ENCODE measurements around the gene MCRIP1.

- TF ChIP-seq CTCF (optimal IDR thresholded peaks at IDR 0.05 in 1 of 3, IDR thresholded peaks at IDR 0.05 in 1 of 3, conservative IDR thresholded peaks at IDR 0.05 in 1 of 3; ENCODE audit: extremely low read depth in 1 of 3, insufficient read depth in 2 of 3, low read length in 3 of 3), result peak in 1 of 3 experiments; percentile 51
- TF ChIP-seq EZH2 (IDR thresholded peaks at IDR 0.05; ENCODE audit: low read length), result no peak
Observed at GRCh38 chr17:81808778-81809555, 24.1 kb downstream of the MCRIP1 start.
